Smooth muscle cell (in vitro differentiated cells): ENCODE measurements around the gene TRAF3. TPM values are rescaled to one million over a fixed set of nuclear protein-coding genes. Genes with fewer than 3 reads are reported as not detected.

Source experiments
- DNase-seq: peaks from one replicate; lab custom pipeline; 2025; ENCODE audit not compliant: unreplicated experiment; lab: John Stamatoyannopoulos, UW
- H2AFZ ChIP-seq: fragments of 200-600 bp; sonication (generic); 2 replicates; pipeline ENCODE4 v1.6.0; 2016; ENCODE audit warnings: antibody characterized with exemption, low read depth, mild to moderate bottlenecking
- H3F3A ChIP-seq: fragments of 200-600 bp; sonication (generic); 2 replicates; pipeline ENCODE4 v1.6.0; 2017; ENCODE audit warnings: antibody characterized with exemption, low read depth
- H3K27ac ChIP-seq: fragments of 200-600 bp; sonication (generic); 2 replicates; pipeline ENCODE4 v1.5.1; 2016; ENCODE audit warnings: low read depth, mild to moderate bottlenecking
- H3K27me3 ChIP-seq: fragments of 200-600 bp; sonication (generic); 2 replicates; pipeline ENCODE4 v1.6.1; 2016; ENCODE audit warnings: low read depth, mild to moderate bottlenecking
- H3K36me3 ChIP-seq: fragments of 200-600 bp; sonication (generic); 2 replicates; pipeline ENCODE4 v1.5.1; 2016; ENCODE audit warnings: low read depth
- H3K4me1 ChIP-seq: fragments of 200-600 bp; sonication (generic); 2 replicates; pipeline ENCODE4 v1.5.1; 2016; ENCODE audit warnings: low read depth
- H3K4me2 ChIP-seq: fragments of 200-600 bp; sonication (generic); 2 replicates; pipeline ENCODE4 v1.6.0; 2016; ENCODE audit warnings: mild to moderate bottlenecking
- H3K4me3 ChIP-seq: fragments of 200-600 bp; sonication (generic); 2 replicates; pipeline ENCODE4 v1.5.1; 2016; ENCODE audit warnings: mild to moderate bottlenecking
- H3K79me2 ChIP-seq: fragments of 200-600 bp; sonication (generic); 2 replicates; pipeline ENCODE4 v1.6.0; 2016; ENCODE audit warnings: low read depth, mild to moderate bottlenecking
- H3K9ac ChIP-seq: fragments of 200-600 bp; sonication (generic); 2 replicates; pipeline ENCODE4 v1.6.0; 2016; ENCODE audit warnings: low read depth
- H3K9me3 ChIP-seq: fragments of 200-600 bp; sonication (generic); replicated peaks from 2 replicates; pipeline ENCODE4 v1.5.1; 2016; ENCODE audit warnings: low read depth
- H4K20me1 ChIP-seq: fragments of 200-600 bp; sonication (generic); 2 replicates; pipeline ENCODE4 v1.6.0; 2016; ENCODE audit warnings: low read depth
- CTCF ChIP-seq: fragments of 200-600 bp; sonication (generic); IDR thresholded peaks from 2 replicates; pipeline ENCODE4 v1.5.1; 2017; ENCODE audit warnings: borderline replicate concordance, mild to moderate bottlenecking, antibody characterized with exemption; ENCODE audit not compliant: insufficient read depth, poor library complexity, severe bottlenecking
- WGBS: methylation state at CpG from one replicate; pipeline ENCODE4 v1.1.7; 2016; ENCODE audit warnings: low lambda C conversion rate; 5-methylcytosine and 5-hydroxymethylcytosine counted together
- polyA plus RNA-seq: library from polyadenylated mRNA; unstranded; fragments of >200 nt; fragmentation: Nextera tagmentation; extraction: Ambion mirVana; gene quantifications from 2 replicates; pipeline ENCODE4 v1.2.1, GENCODE V29; 2016
- total RNA-seq: library from RNA; depleted of rRNA; stranded (reverse); fragments of >200 nt; gene quantifications from 2 replicates; pipeline ENCODE4 v1.2.3, GENCODE V29; 2014

The TRAF3 gene
- total and polyA plus RNA-seq, 2 experiments from 2014 or later, result 9.4 to 24.6 TPM

DNA sequence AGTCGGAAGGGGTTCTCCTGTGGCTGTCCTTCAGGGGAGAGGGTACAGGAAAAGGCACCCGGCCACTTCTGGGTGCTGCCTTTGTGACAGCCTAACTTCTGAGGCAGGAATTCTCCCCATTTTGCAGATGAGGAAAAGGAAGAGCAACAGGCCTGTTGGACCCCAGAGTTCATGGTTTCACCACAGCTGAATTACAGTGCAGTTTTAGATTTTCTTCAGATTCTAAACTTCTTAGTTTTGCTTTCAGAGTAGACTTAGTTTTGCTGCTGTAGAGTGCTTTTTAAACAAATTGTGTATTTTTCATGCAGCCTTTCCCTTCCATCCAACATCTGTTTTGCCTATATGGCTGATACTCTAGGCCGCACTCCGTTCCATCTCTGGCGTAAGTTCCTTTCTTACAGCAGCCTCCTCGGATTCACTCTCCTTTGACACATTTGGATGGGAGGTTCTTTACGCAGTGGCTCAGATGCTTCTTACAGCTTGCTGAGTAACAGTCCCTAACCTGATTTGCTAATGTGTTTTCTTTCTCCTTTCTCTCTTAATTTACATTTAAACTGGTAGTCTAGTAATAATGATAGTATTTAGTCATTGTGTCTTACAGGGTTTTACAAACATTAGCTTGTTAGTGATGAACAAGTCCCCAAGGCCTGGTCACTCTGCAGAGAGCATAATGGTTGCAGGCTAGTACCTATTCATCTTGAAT lies 7.8 kb downstream of the TRAF3 start:
- Histone ChIP-seq H3K9me3 (no peaks in the 10 kb centered on the region), H3K9ac (no peak overlapping the region), H3K79me2 (peaks cover 96% of the 10 kb centered on the region), H3K4me2 (no peak overlapping the region), H3F3A (no peaks in the 10 kb centered on the region), H3K4me1 (no peaks in the 10 kb centered on the region), H4K20me1 (peaks cover 100% of the 10 kb centered on the region), H2AFZ (no peak overlapping the region), H3K36me3 (no peaks in the 10 kb centered on the region), H3K4me3 (no peak overlapping the region), H3K27me3 (no peaks in the 10 kb centered on the region), H3K27ac (no peak overlapping the region)
- TF ChIP-seq CTCF, result no peak
- no peak for DNase-seq
- 94% methylated on average over 7 of the region's 7 CpGs for WGBS

DNA sequence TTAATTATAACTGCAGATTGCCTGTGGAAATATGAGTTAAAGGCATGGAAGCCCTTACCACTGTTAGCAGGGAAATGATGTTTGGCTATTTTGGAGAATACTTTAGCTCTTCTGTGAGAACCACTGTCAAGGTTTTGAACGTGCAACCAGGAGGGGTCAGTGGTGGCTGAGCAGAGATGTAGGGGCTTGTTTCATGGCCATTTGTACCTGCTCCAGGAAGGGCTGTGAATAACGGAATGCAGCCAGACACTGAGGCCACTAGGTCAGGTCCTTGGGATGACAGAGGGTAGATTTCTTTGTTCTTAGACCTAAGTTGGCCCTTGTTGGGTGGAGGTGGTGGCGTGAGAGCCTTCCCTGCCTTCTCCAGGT lies 8.3 kb downstream of the TRAF3 start:
- Histone ChIP-seq H3K4me3 (no peak overlapping the region), H3K9ac (no peak overlapping the region), H3K79me2 (peaks cover 96% of the 10 kb centered on the region), H2AFZ (no peak overlapping the region), H3F3A (no peaks in the 10 kb centered on the region), H4K20me1 (peaks cover 100% of the 10 kb centered on the region), H3K4me1 (no peaks in the 10 kb centered on the region), H3K4me2 (no peak overlapping the region), H3K27ac (no peak overlapping the region), H3K27me3 (no peaks in the 10 kb centered on the region), H3K36me3 (no peaks in the 10 kb centered on the region), H3K9me3 (no peaks in the 10 kb centered on the region)
- TF ChIP-seq CTCF, result no peak
- WGBS, result 78% methylated on average over 3 of the region's 3 CpGs
- DNase-seq, result no peak

DNA sequence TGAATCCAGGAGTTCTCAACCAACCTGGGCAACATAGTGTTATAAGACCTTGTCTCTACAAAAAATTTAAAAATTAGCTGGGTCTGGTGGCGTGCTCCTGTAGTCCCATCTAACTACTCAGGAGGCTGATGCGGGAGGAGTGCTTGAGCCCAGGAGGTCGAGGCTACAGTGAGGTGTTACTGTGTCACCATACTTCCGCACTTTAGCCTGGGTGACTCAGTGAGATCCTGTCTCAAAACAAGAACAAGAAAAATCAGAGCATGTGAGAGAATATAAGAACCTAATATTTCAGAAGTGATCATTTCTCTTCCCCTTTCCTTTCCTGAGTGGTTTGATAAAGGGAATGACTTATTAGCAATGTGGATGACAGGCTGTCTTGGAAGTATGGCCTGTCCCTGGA lies 9.5 kb downstream of the TRAF3 start:
- Histone ChIP-seq H3K4me2 (no peak overlapping the region), H3K9me3 (no peaks in the 10 kb centered on the region), H4K20me1 (peaks cover 99% of the 10 kb centered on the region), H3K27ac (no peak overlapping the region), H3K36me3 (no peaks in the 10 kb centered on the region), H3K27me3 (no peaks in the 10 kb centered on the region), H2AFZ (no peak overlapping the region), H3K4me3 (no peak overlapping the region), H3K9ac (no peak overlapping the region), H3K4me1 (no peaks in the 10 kb centered on the region), H3F3A (no peaks in the 10 kb centered on the region), H3K79me2 (peaks cover 96% of the 10 kb centered on the region)
- no peak for DNase-seq
- TF ChIP-seq CTCF, result no peak
- WGBS, result 90% methylated on average over 4 of the region's 4 CpGs

- 97% methylated on average over 5 of the region's 5 CpGs for WGBS
- no peak overlapping the region for H3K4me2 ChIP-seq
These were observed 12.1 kb downstream of the TRAF3 start for GRCh38 chr14:102789349-102789748.

More at GRCh38 chr14:102789349-102789748, 12.1 kb downstream of the TRAF3 start:
- TF ChIP-seq CTCF, result no peak
- Histone ChIP-seq H3K4me1 (no peaks in the 10 kb centered on the region), H3K27ac (no peak overlapping the region), H4K20me1 (peaks cover 88% of the 10 kb centered on the region), H3K27me3 (no peaks in the 10 kb centered on the region), H3K4me3 (no peak overlapping the region), H3F3A (peaks cover under 1% of the 10 kb centered on the region), H3K9me3 (no peaks in the 10 kb centered on the region), H3K36me3 (no peaks in the 10 kb centered on the region), H2AFZ (no peak overlapping the region), H3K79me2 (peaks cover 94% of the 10 kb centered on the region), H3K9ac (no peak overlapping the region)
- DNase-seq, result no peak
